Chondrocyte (in vitro differentiated cells): ENCODE data around the gene KIF23. TPM values are rescaled to one million over a fixed set of nuclear protein-coding genes. Genes with fewer than 3 reads are reported as not detected.

Experiments
- DNase-seq: peaks from one replicate; pipeline ENCODE4 v3.0.0; 2021; ENCODE audit warnings: mixed read lengths, low spot score
- H3K27ac Mint-ChIP-seq: one replicate; pipeline ENCODE4 v1.8.0; 2021; ENCODE audit warnings: mild to moderate bottlenecking, moderate library complexity, mixed read lengths; ENCODE audit not compliant: unreplicated experiment
- H3K27me3 Mint-ChIP-seq: 2 replicates; pipeline ENCODE4 v1.8.0; 2021; ENCODE audit warnings: low read depth, mixed read lengths
- H3K36me3 Mint-ChIP-seq: 2 replicates; pipeline ENCODE4 v1.8.0; 2021; ENCODE audit warnings: low read depth, mixed read lengths
- H3K4me1 Mint-ChIP-seq: 2 replicates; pipeline ENCODE4 v1.8.0; 2021; ENCODE audit warnings: low read depth, mild to moderate bottlenecking, mixed read lengths
- H3K4me3 Mint-ChIP-seq: one replicate; pipeline ENCODE4 v1.8.0; 2021; ENCODE audit warnings: mild to moderate bottlenecking, moderate library complexity, mixed read lengths; ENCODE audit not compliant: unreplicated experiment
- H3K9me3 Mint-ChIP-seq: 2 replicates; pipeline ENCODE4 v1.8.0; 2021; ENCODE audit warnings: low read depth, mixed read lengths
- total RNA-seq: library from RNA; stranded (reverse); gene quantifications from 3 replicates; pipeline ENCODE4 v1.2.1, GENCODE V29; 2021
- TF ChIP-seq, protein P1 (sequence below): fragments of 200-600 bp; sonication (generic); IDR thresholded peaks from 2 replicates; pipeline ENCODE4 v1.5.0; 2021; ENCODE audit warnings: antibody characterized with exemption, mild to moderate bottlenecking, moderate library complexity

Gene KIF23
- total RNA-seq, 1 donor from 2014 or later, result 13.5 TPM

DNA sequence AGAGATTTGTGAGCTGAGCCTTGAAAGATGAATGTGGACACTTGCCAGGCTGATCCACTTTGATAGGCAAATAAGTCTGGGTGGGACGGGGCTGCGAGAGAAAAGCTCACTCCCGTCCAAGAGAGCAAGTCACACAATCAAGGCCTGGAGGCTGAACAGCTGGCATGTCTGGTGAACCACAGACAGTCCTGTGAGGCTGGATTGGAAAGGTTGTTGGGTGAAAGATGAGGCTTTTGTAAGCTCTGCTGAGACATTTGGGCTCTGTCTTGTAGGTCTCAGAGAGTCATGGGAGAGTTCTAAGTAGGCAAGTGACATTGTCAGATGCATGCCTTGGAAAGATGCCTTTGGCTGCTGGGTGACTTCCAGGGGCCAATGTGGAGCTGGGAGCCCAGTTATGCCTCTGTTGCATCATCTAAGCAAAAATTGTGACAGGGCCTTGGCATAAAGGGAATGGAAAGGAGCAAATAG, 76.9 kb downstream of the KIF23 start:
- Mint-ChIP-seq H3K27ac (no peak overlapping the region), H3K36me3 (peaks cover 12% of the 10 kb centered on the region), H3K4me3 (no peak overlapping the region), H3K4me1 (no peaks in the 10 kb centered on the region), H3K27me3 (peaks cover 17% of the 10 kb centered on the region), H3K9me3 (peaks cover 10% of the 10 kb centered on the region)
- TF ChIP-seq, protein P1, sequence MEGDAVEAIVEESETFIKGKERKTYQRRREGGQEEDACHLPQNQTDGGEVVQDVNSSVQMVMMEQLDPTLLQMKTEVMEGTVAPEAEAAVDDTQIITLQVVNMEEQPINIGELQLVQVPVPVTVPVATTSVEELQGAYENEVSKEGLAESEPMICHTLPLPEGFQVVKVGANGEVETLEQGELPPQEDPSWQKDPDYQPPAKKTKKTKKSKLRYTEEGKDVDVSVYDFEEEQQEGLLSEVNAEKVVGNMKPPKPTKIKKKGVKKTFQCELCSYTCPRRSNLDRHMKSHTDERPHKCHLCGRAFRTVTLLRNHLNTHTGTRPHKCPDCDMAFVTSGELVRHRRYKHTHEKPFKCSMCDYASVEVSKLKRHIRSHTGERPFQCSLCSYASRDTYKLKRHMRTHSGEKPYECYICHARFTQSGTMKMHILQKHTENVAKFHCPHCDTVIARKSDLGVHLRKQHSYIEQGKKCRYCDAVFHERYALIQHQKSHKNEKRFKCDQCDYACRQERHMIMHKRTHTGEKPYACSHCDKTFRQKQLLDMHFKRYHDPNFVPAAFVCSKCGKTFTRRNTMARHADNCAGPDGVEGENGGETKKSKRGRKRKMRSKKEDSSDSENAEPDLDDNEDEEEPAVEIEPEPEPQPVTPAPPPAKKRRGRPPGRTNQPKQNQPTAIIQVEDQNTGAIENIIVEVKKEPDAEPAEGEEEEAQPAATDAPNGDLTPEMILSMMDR, result no peak
- DNase-seq, result no peak

DNA sequence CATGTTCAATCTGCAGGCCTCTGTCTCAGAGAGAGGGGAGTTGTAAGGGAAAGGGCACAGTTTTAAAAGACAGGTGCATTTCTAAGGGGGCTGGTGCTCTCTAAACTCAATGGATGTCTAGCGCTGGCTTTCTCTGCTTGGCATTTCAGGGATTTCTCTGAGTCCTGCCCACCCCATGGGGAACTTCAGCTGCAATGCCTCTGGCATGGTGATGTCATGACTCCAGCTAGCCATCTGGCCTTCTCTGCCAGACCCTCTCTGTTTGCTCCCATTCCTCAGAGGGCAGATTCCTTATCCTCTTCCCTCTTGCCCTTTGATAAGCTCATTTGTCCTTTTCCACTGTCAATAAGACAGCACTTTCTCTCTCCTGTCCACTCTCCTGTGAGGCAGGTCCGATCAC, 79.3 kb downstream of the KIF23 start:
- Mint-ChIP-seq H3K4me3 (no peak overlapping the region), H3K27ac (no peak overlapping the region), H3K27me3 (peaks cover 13% of the 10 kb centered on the region), H3K9me3 (peaks cover 10% of the 10 kb centered on the region), H3K4me1 (no peaks in the 10 kb centered on the region), H3K36me3 (peaks cover 12% of the 10 kb centered on the region)
- TF ChIP-seq, protein P1, result no peak
- no peak for DNase-seq

- H3K27me3 Mint-ChIP-seq, result peaks cover 9% of the 10 kb centered on the region
- no peak overlapping the region for H3K4me3 Mint-ChIP-seq
- DNase-seq, result no peak
These were observed 81.9 kb downstream of the KIF23 start for GRCh38 chr15:69496001-69496400.

DNA sequence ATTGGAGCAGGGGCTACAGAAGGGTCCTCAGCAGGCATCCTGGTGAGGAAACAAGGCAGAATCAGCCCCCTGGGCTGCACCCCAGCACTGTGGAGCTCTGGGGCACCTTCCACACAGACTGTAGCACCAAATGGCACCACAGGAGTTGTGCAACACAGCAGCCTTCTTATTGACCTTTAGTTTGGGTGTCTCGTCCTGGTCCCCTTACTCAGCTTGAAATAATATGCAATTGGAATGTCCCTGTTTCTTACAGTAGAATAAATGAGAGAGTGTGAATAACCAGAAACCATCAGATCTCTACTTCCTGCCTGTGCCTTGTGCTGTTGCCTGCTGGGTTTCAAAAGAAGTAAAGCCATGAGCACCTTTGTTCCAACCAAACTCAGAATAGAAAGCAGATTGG, 82.9 kb downstream of the KIF23 start:
- no peaks in the 10 kb centered on the region for H3K36me3 Mint-ChIP-seq
- no peak overlapping the region for H3K4me3 Mint-ChIP-seq
- no peak overlapping the region for H3K27ac Mint-ChIP-seq
- TF ChIP-seq, protein P1, result no peak
- H3K9me3 Mint-ChIP-seq, result no peaks in the 10 kb centered on the region
- DNase-seq, result no peak
- H3K27me3 Mint-ChIP-seq, result peaks cover 7% of the 10 kb centered on the region
- no peaks in the 10 kb centered on the region for H3K4me1 Mint-ChIP-seq

More at GRCh38 chr15:69496001-69496400, 81.9 kb downstream of the KIF23 start:
- Mint-ChIP-seq H3K4me1 (no peaks in the 10 kb centered on the region), H3K9me3 (peaks cover 8% of the 10 kb centered on the region), H3K36me3 (peaks cover 8% of the 10 kb centered on the region), H3K27ac (no peak overlapping the region)
- TF ChIP-seq, protein P1, result no peak

DNA sequence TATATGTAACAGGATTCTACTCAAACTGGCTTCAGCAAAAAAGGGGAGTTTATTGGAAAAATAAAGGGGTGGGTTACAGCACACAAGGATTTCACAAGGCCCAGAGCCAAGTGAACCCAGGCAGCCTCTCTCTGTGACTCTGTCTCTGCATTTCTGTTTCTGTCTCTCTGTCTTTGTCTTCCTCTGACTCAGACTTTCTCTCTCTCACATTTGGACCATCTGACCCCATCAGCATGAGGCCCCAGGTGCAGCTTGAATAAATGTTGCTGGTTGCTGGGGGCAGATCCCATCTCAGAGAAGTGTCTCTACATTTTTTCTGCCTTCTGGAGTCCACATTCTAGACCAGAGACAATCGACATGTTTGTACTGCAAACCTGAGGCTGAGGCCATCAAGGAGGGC, 83.5 kb downstream of the KIF23 start:
- DNase-seq, result no peak
- Mint-ChIP-seq H3K4me1 (no peaks in the 10 kb centered on the region), H3K27ac (no peak overlapping the region), H3K36me3 (no peaks in the 10 kb centered on the region), H3K27me3 (peaks cover 7% of the 10 kb centered on the region), H3K4me3 (no peak overlapping the region), H3K9me3 (no peaks in the 10 kb centered on the region)
- TF ChIP-seq, protein P1, result no peak

Other genes starting within 250 kb of the KIF23 start
- gene PAQR5, start 115.4 kb upstream of the KIF23 start, total RNA-seq, result 0.20 TPM in 1 of 3 replicates, not detected in the others
- 1,418 to 1,674 TPM (median 1,473 TPM) in 3 replicates for gene RPLP1, start 38.5 kb downstream of the KIF23 start, total RNA-seq